ENCODE results near the gene IQCK.
"Not testable (repeated sequence)": the region's sequence is repeated elsewhere in the genome, so short reads cannot be mapped to it uniquely, and the experiment has no call there.

IQCK gene

GRCh38 chr16:19717741-19718623 is at the start of gene IQCK, which contains the start of gene KNOP1:
Gene IQCK, plus strand, starts transcription at chr16:19718271. Its CDS starts 36 bp downstream, at chr16:19718307.
Gene KNOP1, minus strand, starts transcription at chr16:19718227. Its CDS starts 3,192 bp downstream, at chr16:19715035.
- peak within 1 kb of the TSS; percentile 93 for H3K4me3 ChIP-seq (ENCODE audit: low read depth, low read length)
- peak; percentile 57 for DNase-seq (ENCODE audit: low read depth)

GRCh38 chr16:19672378-19672777 is 45.7 kb upstream of the IQCK start:
- no peak overlapping the region for H3K4me3 ChIP-seq (ENCODE audit: low read depth, low read length)
- DNase-seq (ENCODE audit: low read depth) = no peak

GRCh38 chr16:19674485-19674884 is 43.6 kb upstream of the IQCK start:
- DNase-seq (ENCODE audit: low read depth) = no peak
- no peak overlapping the region for H3K4me3 ChIP-seq (ENCODE audit: low read depth, low read length)

- no peak overlapping the region for H3K4me3 ChIP-seq (ENCODE audit: low read depth, low read length)
- no peak for DNase-seq (ENCODE audit: low read depth)
Measured at GRCh38 chr16:19677402-19677801, 40.7 kb upstream of the IQCK start.

GRCh38 chr16:19678804-19679203 is 39.3 kb upstream of the IQCK start:
- H3K4me3 ChIP-seq (ENCODE audit: low read depth, low read length) = no peak overlapping the region
- DNase-seq (ENCODE audit: low read depth) = no peak

- not testable (repeated sequence) for H3K4me3 ChIP-seq (ENCODE audit: low read depth, low read length); DNase-seq (ENCODE audit: low read depth)
Measured at GRCh38 chr16:19679281-19679680, 38.8 kb upstream of the IQCK start.

- no peak overlapping the region for H3K4me3 ChIP-seq (ENCODE audit: low read depth, low read length)
- DNase-seq (ENCODE audit: low read depth) = no peak
Measured at GRCh38 chr16:19680881-19681340, 37.2 kb upstream of the IQCK start.

- no peak for DNase-seq (ENCODE audit: low read depth)
- no peak overlapping the region for H3K4me3 ChIP-seq (ENCODE audit: low read depth, low read length)
Measured at GRCh38 chr16:19681637-19682036, 36.4 kb upstream of the IQCK start.

- no peak overlapping the region for H3K4me3 ChIP-seq (ENCODE audit: low read depth, low read length)
- DNase-seq (ENCODE audit: low read depth) = no peak
Measured at GRCh38 chr16:19683453-19684236, 34.4 kb upstream of the IQCK start.

GRCh38 chr16:19685176-19685575 is 32.9 kb upstream of the IQCK start:
- DNase-seq (ENCODE audit: low read depth) = no peak

GRCh38 chr16:19687279-19687678 is 30.8 kb upstream of the IQCK start:
- no peak for DNase-seq (ENCODE audit: low read depth)
- no peak overlapping the region for H3K4me3 ChIP-seq (ENCODE audit: low read depth, low read length)

More at GRCh38 chr16:19685176-19685575, 32.9 kb upstream of the IQCK start:
- H3K4me3 ChIP-seq (ENCODE audit: low read depth, low read length) = no peak overlapping the region

GRCh38 chr16:19688396-19689024 is 29.6 kb upstream of the IQCK start:
- H3K4me3 ChIP-seq (ENCODE audit: low read depth, low read length) = no peak overlapping the region
- no peak for DNase-seq (ENCODE audit: low read depth)

- H3K4me3 ChIP-seq (ENCODE audit: low read depth, low read length) = no peak overlapping the region
- DNase-seq (ENCODE audit: low read depth) = no peak
Measured at GRCh38 chr16:19689342-19689741, 28.7 kb upstream of the IQCK start.

- no peak overlapping the region for H3K4me3 ChIP-seq (ENCODE audit: low read depth, low read length)
- DNase-seq (ENCODE audit: low read depth) = no peak
Measured at GRCh38 chr16:19690196-19690595, 27.9 kb upstream of the IQCK start.

GRCh38 chr16:19691161-19691711 is 26.8 kb upstream of the IQCK start:
- DNase-seq (ENCODE audit: low read depth) = no peak

GRCh38 chr16:19694989-19695388 is 23.1 kb upstream of the IQCK start:
- DNase-seq (ENCODE audit: low read depth) = no peak

More at GRCh38 chr16:19691161-19691711, 26.8 kb upstream of the IQCK start:
- H3K4me3 ChIP-seq (ENCODE audit: low read depth, low read length) = no peak overlapping the region

GRCh38 chr16:19696328-19696727 is 21.7 kb upstream of the IQCK start:
- H3K4me3 ChIP-seq (ENCODE audit: low read depth, low read length) = no peak overlapping the region
- peak; percentile 66 for DNase-seq (ENCODE audit: low read depth)

More at GRCh38 chr16:19694989-19695388, 23.1 kb upstream of the IQCK start:
- H3K4me3 ChIP-seq (ENCODE audit: low read depth, low read length) = no peak overlapping the region

- no peak for DNase-seq (ENCODE audit: low read depth)
- no peak overlapping the region for H3K4me3 ChIP-seq (ENCODE audit: low read depth, low read length)
Measured at GRCh38 chr16:19696961-19697360, 21.1 kb upstream of the IQCK start.

GRCh38 chr16:19697756-19698318 is 20.2 kb upstream of the IQCK start:
- no peak for DNase-seq (ENCODE audit: low read depth)
- no peak overlapping the region for H3K4me3 ChIP-seq (ENCODE audit: low read depth, low read length)
